GM23338 (cell line): Measurements from ENCODE around the gene OR8D1.

Experiments used
- CREB1 ChIP-seq: fragments of 250-450 bp; sonication (Bioruptor Pico); IDR thresholded peaks from 2 replicates; pipeline ENCODE4 v1.5.0; 2020; ENCODE audit warnings: low read depth, mild to moderate bottlenecking, moderate library complexity
- ETS1 ChIP-seq: IDR thresholded peaks from 2 replicates; pipeline ENCODE4 v1.6.1; 2016; ENCODE audit warnings: antibody characterized with exemption
- EZH2 ChIP-seq: fragments of 200-600 bp; sonication (generic); IDR thresholded peaks from one replicate; pipeline ENCODE4 v1.8.0; 2017; ENCODE audit warnings: antibody characterized with exemption, mild to moderate bottlenecking, low read depth; ENCODE audit not compliant: unreplicated experiment
- EZH2phosphoT487 ChIP-seq: fragments of 200-600 bp; sonication (generic); IDR thresholded peaks from one replicate; pipeline ENCODE4 v1.8.1; 2018; ENCODE audit warnings: antibody characterized with exemption; ENCODE audit not compliant: unreplicated experiment
- JUNB ChIP-seq: IDR thresholded peaks from one replicate; pipeline ENCODE4 v1.6.1; 2016; ENCODE audit warnings: antibody characterized with exemption; ENCODE audit not compliant: unreplicated experiment
- NANOG ChIP-seq: IDR thresholded peaks from 2 replicates; pipeline ENCODE4 v1.6.1; 2016; ENCODE audit warnings: antibody characterized with exemption, borderline replicate concordance
- POLR2AphosphoS5 ChIP-seq: IDR thresholded peaks from 2 replicates; pipeline ENCODE4 v1.6.1; 2016; ENCODE audit warnings: antibody characterized with exemption, low read depth
- STAT1 ChIP-seq: IDR thresholded peaks from one replicate; pipeline ENCODE4 v1.6.1; 2016; ENCODE audit warnings: antibody characterized with exemption; ENCODE audit not compliant: unreplicated experiment
- TF ChIP-seq, protein P1 (sequence below), 2 experiments: fragments of 200-600 bp in 1 of 2; sonication (generic) in 1 of 2; conservative IDR thresholded peaks; 2 replicates each; pipeline versions ENCODE4 v1.5.1 to v1.6.1; 2016 to 2017; ENCODE audit warnings: antibody characterized with exemption in 2 of 2, low read depth in 2 of 2, mild to moderate bottlenecking in 2 of 2, moderate library complexity in 1 of 2
- TF ChIP-seq, protein P2 (sequence below): IDR thresholded peaks from one replicate; pipeline ENCODE4 v1.6.1; 2018; ENCODE audit warnings: antibody characterized with exemption; ENCODE audit not compliant: unreplicated experiment

- TF ChIP-seq, protein P1, sequence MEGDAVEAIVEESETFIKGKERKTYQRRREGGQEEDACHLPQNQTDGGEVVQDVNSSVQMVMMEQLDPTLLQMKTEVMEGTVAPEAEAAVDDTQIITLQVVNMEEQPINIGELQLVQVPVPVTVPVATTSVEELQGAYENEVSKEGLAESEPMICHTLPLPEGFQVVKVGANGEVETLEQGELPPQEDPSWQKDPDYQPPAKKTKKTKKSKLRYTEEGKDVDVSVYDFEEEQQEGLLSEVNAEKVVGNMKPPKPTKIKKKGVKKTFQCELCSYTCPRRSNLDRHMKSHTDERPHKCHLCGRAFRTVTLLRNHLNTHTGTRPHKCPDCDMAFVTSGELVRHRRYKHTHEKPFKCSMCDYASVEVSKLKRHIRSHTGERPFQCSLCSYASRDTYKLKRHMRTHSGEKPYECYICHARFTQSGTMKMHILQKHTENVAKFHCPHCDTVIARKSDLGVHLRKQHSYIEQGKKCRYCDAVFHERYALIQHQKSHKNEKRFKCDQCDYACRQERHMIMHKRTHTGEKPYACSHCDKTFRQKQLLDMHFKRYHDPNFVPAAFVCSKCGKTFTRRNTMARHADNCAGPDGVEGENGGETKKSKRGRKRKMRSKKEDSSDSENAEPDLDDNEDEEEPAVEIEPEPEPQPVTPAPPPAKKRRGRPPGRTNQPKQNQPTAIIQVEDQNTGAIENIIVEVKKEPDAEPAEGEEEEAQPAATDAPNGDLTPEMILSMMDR (conservative IDR thresholded peaks at IDR 0.05; ENCODE audit: low read depth in 2 of 2), result no peak
- TF ChIP-seq EZH2 (no peak), EZH2phosphoT487 (no peak), POLR2AphosphoS5 (no peak), JUNB (no peak), NANOG (no peak), CREB1 (CRISPR knock-in tag) (no peak), ETS1 (no peak), STAT1 (no peak)
- TF ChIP-seq, protein P2, sequence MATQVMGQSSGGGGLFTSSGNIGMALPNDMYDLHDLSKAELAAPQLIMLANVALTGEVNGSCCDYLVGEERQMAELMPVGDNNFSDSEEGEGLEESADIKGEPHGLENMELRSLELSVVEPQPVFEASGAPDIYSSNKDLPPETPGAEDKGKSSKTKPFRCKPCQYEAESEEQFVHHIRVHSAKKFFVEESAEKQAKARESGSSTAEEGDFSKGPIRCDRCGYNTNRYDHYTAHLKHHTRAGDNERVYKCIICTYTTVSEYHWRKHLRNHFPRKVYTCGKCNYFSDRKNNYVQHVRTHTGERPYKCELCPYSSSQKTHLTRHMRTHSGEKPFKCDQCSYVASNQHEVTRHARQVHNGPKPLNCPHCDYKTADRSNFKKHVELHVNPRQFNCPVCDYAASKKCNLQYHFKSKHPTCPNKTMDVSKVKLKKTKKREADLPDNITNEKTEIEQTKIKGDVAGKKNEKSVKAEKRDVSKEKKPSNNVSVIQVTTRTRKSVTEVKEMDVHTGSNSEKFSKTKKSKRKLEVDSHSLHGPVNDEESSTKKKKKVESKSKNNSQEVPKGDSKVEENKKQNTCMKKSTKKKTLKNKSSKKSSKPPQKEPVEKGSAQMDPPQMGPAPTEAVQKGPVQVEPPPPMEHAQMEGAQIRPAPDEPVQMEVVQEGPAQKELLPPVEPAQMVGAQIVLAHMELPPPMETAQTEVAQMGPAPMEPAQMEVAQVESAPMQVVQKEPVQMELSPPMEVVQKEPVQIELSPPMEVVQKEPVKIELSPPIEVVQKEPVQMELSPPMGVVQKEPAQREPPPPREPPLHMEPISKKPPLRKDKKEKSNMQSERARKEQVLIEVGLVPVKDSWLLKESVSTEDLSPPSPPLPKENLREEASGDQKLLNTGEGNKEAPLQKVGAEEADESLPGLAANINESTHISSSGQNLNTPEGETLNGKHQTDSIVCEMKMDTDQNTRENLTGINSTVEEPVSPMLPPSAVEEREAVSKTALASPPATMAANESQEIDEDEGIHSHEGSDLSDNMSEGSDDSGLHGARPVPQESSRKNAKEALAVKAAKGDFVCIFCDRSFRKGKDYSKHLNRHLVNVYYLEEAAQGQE, result no peak
These were observed 35.5 kb downstream of the OR8D1 start for GRCh38 chr11:124278261-124278660.
